HepG2 (cell line): ENCODE data around the gene AKAP6. TPM values are rescaled to one million over a fixed set of nuclear protein-coding genes. Genes with fewer than 3 reads are reported as not detected.

Experiments
- ATAC-seq: fragments of 200-7000 bp; cut with Tn5 transposase; 3 replicates; pipeline ENCODE4 v1.9.1; 2020; ENCODE audit warnings: mild to moderate bottlenecking, moderate library complexity
- BruUV-seq: library from RNA; stranded (reverse); fragments of 400-500 nt; replicated peaks from 2 replicates; lab custom pipeline; 2021; lab: Mats Ljungman, UMichigan
- CTCF ChIA-PET: fragments of 300-600 bp; formaldehyde crosslinking; extraction: SDS; loops from one replicate; lab custom pipeline; 2021; ENCODE audit warnings: low total read pairs, inconsistent platforms, low intra/inter-chr PET ratio; lab: Yijun Ruan, JAX
- POLR2A ChIA-PET: fragments of 350-600 bp; sonication (Branson Sonifier 250); formaldehyde crosslinking; loops from one replicate; lab custom pipeline; 2020; ENCODE audit warnings: antibody characterized with exemption, inconsistent platforms; lab: Yijun Ruan, JAX
- DNase-seq: peaks from one replicate; pipeline ENCODE4 v3.0.0-alpha.2; 2015; ENCODE audit warnings: low spot score
- FAIRE-seq: peaks from 3 replicates; lab custom pipeline; 2011; peaks lifted over from hg19 to GRCh38; lab: Jason Lieb, UNC
- H2AFZ ChIP-seq: one replicate; pipeline ENCODE4 v1.6.1; 2011; ENCODE audit warnings: low read length, inconsistent platforms
- H3K27ac ChIP-seq: fragments of 300-600 bp; 3 replicates; pipeline ENCODE4 v1.8.0; 2011; ENCODE audit warnings: mixed run types, mild to moderate bottlenecking, mixed read lengths, low read length, inconsistent platforms; ENCODE audit not compliant: insufficient read depth; ENCODE audit errors: extremely low read length
- H3K27me3 ChIP-seq, 2 experiments: fragments of 200-600 bp in 1 of 2; 2 replicates in 1 of 2; 3 replicates in 1 of 2; pipeline versions ENCODE4 v1.6.0 to v1.8.0; 2011; ENCODE audit warnings: low read length in 2 of 2, mild to moderate bottlenecking in 2 of 2, moderate library complexity in 2 of 2, inconsistent platforms in 1 of 2; ENCODE audit not compliant: insufficient read depth in 2 of 2, control insufficient read depth in 1 of 2
- H3K36me3 ChIP-seq, 2 experiments: fragments of 200-600 bp in 1 of 2; replicated peaks in 1 of 2; 2 replicates in 1 of 2; 3 replicates in 1 of 2; pipeline versions ENCODE4 v1.5.1 to v1.8.0; 2011; ENCODE audit warnings: low read length in 2 of 2, inconsistent platforms in 1 of 2; ENCODE audit not compliant: insufficient read depth in 2 of 2, control insufficient read depth in 1 of 2
- H3K4me1 ChIP-seq: 2 replicates; pipeline ENCODE4 v1.5.1; 2012; ENCODE audit warnings: low read length, inconsistent platforms; ENCODE audit not compliant: insufficient read depth
- H3K4me2 ChIP-seq: 2 replicates; pipeline ENCODE4 v1.6.0; 2011; ENCODE audit warnings: low read depth, low read length, inconsistent platforms
- H3K4me3 ChIP-seq, 3 experiments: fragments of 200-600 bp in 1 of 3; sonication (generic), shearing (Covaris generic) in 1 of 3; replicated peaks in 1 of 3; 2 replicates each; pipeline ENCODE4 v1.5.1; 2011 to 2016; ENCODE audit warnings: low read length in 3 of 3, inconsistent platforms in 2 of 3, low read depth in 2 of 3, mild to moderate bottlenecking in 2 of 3, control low read depth in 1 of 3, mixed read lengths in 1 of 3; ENCODE audit not compliant: insufficient read depth in 1 of 3
- H3K79me2 ChIP-seq: one replicate; pipeline ENCODE4 v1.6.1; 2011; ENCODE audit warnings: low read length, inconsistent platforms; ENCODE audit not compliant: insufficient read depth
- H3K9ac ChIP-seq: 2 replicates; pipeline ENCODE4 v1.6.0; 2011; ENCODE audit warnings: mild to moderate bottlenecking, low read depth, low read length, inconsistent platforms; ENCODE audit not compliant: insufficient read depth
- H3K9me3 ChIP-seq: 2 replicates; pipeline ENCODE4 v1.5.1; 2012; ENCODE audit warnings: mild to moderate bottlenecking, low read length
- H4K20me1 ChIP-seq: 2 replicates; pipeline ENCODE4 v1.6.0; 2011; ENCODE audit warnings: inconsistent platforms, mild to moderate bottlenecking, low read length, moderate library complexity; ENCODE audit not compliant: insufficient read depth
- ETV6 ChIP-seq: sonication (generic); formaldehyde crosslinking; conservative IDR thresholded peaks from 2 replicates; pipeline ENCODE4 v1.4.0; 2020; ENCODE audit warnings: missing genetic modification reagents
- ZNF232 ChIP-seq: sonication (generic); formaldehyde crosslinking; IDR thresholded peaks from 2 replicates; pipeline ENCODE4 v1.4.0; 2020; ENCODE audit warnings: missing genetic modification reagents, borderline replicate concordance
- ZNF44 ChIP-seq: sonication (generic); formaldehyde crosslinking; IDR thresholded peaks from 2 replicates; pipeline ENCODE4 v1.5.1; 2020; ENCODE audit warnings: mild to moderate bottlenecking, missing genetic modification reagents
- ZNF629 ChIP-seq: sonication (generic); formaldehyde crosslinking; conservative IDR thresholded peaks from 2 replicates; pipeline ENCODE4 v1.5.0; 2020; ENCODE audit warnings: missing genetic modification reagents
- ZNF720 ChIP-seq: sonication (generic); formaldehyde crosslinking; IDR thresholded peaks from 2 replicates; pipeline ENCODE4 v1.4.0; 2020; ENCODE audit warnings: missing genetic modification reagents
- ZSCAN22 ChIP-seq: sonication (generic); formaldehyde crosslinking; IDR thresholded peaks from 2 replicates; pipeline ENCODE4 v1.4.0; 2020; ENCODE audit warnings: mild to moderate bottlenecking, missing genetic modification reagents
- WGBS: methylation state at CpG from one replicate; pipeline ENCODE4 v1.1.6; 2017; ENCODE audit warnings: low lambda C conversion rate; 5-methylcytosine and 5-hydroxymethylcytosine counted together
- in situ Hi-C: cut with HindIII; loops from 2 replicates; pipeline ENCODE4 v1.10.0; 2017; ENCODE audit warnings: low pct_unique_long_range_greater_than_20kb; ENCODE audit not compliant: extremely low pct_ligation_motif_present
- intact Hi-C: fragments of 100-400 bp; cut with micrococcal nuclease; formaldehyde crosslinking; loops from one replicate; pipeline ENCODE4 v1.10.0; 2022; ENCODE audit not compliant: unreplicated experiment
- polyA plus RNA-seq, 8 experiments: library from polyadenylated mRNA; depleted of rRNA in 3 of 8; stranded (reverse) in 7 of 8; unstranded in 1 of 8; fragments of >200 nt; fragmentation: Illumina TruSeq in 4 of 8; extraction: Trizol in 4 of 8; gene quantifications; 2 replicates each; pipeline versions ENCODE4 v1.2.1 to v1.2.3, GENCODE V29; 2011 to 2016; ENCODE audit warnings: low read depth in 4 of 8, missing spikeins in 1 of 8, mixed read lengths in 1 of 8; ENCODE audit not compliant: insufficient read depth in 1 of 8
- total RNA-seq, 5 experiments: library from RNA; depleted of rRNA; stranded (reverse); fragments of >200 nt; fragmentation: Illumina TruSeq; extraction: Trizol; gene quantifications; 2 replicates each; pipeline ENCODE4 v1.2.3, GENCODE V29; 2016; ENCODE audit warnings: low read depth in 1 of 5
- TF ChIP-seq, protein P1 (sequence below): sonication (generic); formaldehyde crosslinking; IDR thresholded peaks from 2 replicates; pipeline ENCODE4 v1.9.0; 2021; ENCODE audit warnings: missing genetic modification reagents, borderline replicate concordance

The AKAP6 gene
- total and polyA plus RNA-seq, 2 of the 13 experiments (the other 11 are each of a cell fraction or from before 2014, with no cell fraction given) = 1.4 TPM

GRCh38 chr14:32706721-32707519 lies 377.8 kb downstream of the AKAP6 start:
- Histone ChIP-seq H3K36me3 (no peaks in the 10 kb centered on the region), H3K4me2 (no peak overlapping the region), H3K9me3 (no peaks in the 10 kb centered on the region), H3K79me2 (no peaks in the 10 kb centered on the region), H3K9ac (no peak overlapping the region), H2AFZ (no peak overlapping the region), H4K20me1 (no peaks in the 10 kb centered on the region), H3K27me3 (no peaks in the 10 kb centered on the region), H3K27ac (no peak overlapping the region), H3K4me1 (no peaks in the 10 kb centered on the region), H3K4me3 (no peak overlapping the region)
- TF ChIP-seq ZSCAN22 (CRISPR knock-in tag) (no peak), ZNF44 (CRISPR knock-in tag) (no peak), ZNF232 (CRISPR knock-in tag) (no peak), ZNF720 (CRISPR knock-in tag) (no peak), ETV6 (CRISPR knock-in tag) (no peak), ZNF629 (no peak)
- TF ChIP-seq, protein P1, sequence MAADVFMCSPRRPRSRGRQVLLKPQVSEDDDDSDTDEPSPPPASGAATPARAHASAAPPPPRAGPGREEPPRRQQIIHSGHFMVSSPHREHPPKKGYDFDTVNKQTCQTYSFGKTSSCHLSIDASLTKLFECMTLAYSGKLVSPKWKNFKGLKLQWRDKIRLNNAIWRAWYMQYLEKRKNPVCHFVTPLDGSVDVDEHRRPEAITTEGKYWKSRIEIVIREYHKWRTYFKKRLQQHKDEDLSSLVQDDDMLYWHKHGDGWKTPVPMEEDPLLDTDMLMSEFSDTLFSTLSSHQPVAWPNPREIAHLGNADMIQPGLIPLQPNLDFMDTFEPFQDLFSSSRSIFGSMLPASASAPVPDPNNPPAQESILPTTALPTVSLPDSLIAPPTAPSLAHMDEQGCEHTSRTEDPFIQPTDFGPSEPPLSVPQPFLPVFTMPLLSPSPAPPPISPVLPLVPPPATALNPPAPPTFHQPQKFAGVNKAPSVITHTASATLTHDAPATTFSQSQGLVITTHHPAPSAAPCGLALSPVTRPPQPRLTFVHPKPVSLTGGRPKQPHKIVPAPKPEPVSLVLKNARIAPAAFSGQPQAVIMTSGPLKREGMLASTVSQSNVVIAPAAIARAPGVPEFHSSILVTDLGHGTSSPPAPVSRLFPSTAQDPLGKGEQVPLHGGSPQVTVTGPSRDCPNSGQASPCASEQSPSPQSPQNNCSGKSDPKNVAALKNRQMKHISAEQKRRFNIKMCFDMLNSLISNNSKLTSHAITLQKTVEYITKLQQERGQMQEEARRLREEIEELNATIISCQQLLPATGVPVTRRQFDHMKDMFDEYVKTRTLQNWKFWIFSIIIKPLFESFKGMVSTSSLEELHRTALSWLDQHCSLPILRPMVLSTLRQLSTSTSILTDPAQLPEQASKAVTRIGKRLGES (CRISPR knock-in tag) = no peak
- intact Hi-C loops (no loop called here), in situ Hi-C loops (loop anchor here (25.0 kb wide), 1 partner anchor 1605 kb away; no protein-coding TSS in a partner anchor)
- FAIRE-seq = no peak
- no peak for ATAC-seq
- ChIA-PET POLR2A (no interaction called here), CTCF (no interaction called here)
- no TSS peak for BruUV-seq
- DNase-seq = no peak
- 0% methylated on average over 1 of the region's 1 CpG for WGBS
